HG03159 (cell line): Measurements from ENCODE around the gene KIAA1958.

Source experiments
- ATAC-seq: cut with Tn5 transposase; IDR thresholded peaks from one replicate; pipeline ENCODE4 v1.9.1; 2021; ENCODE audit warnings: mild to moderate bottlenecking, moderate library complexity; ENCODE audit not compliant: unreplicated experiment

KIAA1958 gene

GRCh38 chr9:112553256-112553826, 66.7 kb downstream of the KIAA1958 start:
- ATAC-seq, result no peak

DNA sequence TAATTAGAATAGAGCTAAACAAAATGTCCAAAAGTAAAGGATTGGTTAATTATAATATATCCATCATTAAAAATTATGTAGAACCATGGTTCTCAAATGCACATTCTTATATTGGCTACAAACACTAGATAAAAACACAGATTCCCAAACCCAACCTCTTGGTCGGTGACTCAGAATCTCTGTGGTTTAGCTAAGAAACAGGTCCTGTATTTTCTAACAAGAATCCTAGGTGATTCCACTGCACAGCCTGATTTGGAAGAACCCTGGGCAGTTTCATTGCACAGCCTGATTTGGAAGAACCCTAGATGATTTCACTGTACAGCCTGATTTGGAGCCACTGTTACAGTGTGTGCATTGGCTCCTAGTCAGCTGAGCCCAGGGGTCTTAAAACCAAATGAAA, 67.9 kb downstream of the KIAA1958 start:
- no peak for ATAC-seq

- no peak for ATAC-seq
These were observed 68.5 kb downstream of the KIAA1958 start for GRCh38 chr9:112555101-112555643.

GRCh38 chr9:112555844-112556482, 69.3 kb downstream of the KIAA1958 start:
- no peak for ATAC-seq

- no peak for ATAC-seq
These were observed 70.1 kb downstream of the KIAA1958 start for GRCh38 chr9:112556497-112557442.

- ATAC-seq, result no peak
These were observed 71.8 kb downstream of the KIAA1958 start for GRCh38 chr9:112558476-112558875.

DNA sequence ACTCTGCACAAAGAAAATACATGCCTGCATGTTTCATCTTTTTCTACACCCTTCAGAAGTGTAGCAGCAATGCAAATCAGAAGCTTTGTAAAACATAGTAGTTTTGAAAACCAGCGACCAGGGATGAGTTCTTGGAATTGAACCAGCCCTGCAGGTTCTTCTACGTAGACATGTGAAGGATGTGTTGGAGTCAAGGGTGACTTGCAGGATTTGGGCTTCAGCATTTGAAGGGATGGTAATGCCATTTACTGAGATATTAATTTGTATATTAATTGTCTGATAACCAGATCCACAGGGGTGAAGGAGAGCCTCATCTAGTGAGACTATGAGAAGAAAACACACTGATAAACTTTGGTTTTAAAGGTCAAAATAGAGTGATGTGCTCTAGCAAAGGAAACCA, 72.4 kb downstream of the KIAA1958 start:
- ATAC-seq, result no peak

DNA sequence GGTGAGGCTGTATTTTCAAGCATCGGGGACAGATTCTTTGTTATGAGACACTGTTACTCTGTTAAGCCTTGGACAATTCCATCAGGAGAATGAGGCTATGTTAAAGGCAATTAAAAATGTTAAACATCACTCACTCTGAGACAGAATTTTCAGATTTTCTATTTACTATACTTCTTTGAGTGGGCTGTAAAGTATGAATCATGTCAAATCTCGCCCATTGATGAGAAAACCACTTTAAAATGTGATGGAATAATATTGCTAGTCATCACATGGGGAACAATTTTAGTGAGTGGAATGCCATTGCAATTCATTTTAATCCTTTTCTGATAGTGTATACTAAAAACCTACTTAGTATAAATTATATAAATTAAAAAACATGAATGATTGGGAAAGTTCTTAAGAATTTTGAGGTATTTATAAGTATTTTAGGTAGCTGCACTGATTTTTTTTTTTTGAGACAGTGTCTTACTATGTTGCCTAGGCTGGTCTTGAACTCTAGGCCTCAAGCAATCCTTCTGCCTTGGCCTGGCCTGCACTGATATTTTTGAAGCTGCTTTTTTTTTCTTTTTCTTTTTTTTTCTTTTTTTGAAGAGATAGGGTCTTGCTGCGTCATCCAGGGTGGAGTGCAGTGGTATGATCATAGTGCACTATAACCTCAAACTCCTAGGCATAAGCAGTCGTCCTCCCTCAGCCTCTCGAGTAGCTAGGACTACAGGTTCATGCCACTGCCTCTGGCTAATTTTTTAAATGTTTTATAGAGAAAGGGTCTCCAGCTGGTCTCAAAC, 73.2 kb downstream of the KIAA1958 start:
- no peak for ATAC-seq

DNA sequence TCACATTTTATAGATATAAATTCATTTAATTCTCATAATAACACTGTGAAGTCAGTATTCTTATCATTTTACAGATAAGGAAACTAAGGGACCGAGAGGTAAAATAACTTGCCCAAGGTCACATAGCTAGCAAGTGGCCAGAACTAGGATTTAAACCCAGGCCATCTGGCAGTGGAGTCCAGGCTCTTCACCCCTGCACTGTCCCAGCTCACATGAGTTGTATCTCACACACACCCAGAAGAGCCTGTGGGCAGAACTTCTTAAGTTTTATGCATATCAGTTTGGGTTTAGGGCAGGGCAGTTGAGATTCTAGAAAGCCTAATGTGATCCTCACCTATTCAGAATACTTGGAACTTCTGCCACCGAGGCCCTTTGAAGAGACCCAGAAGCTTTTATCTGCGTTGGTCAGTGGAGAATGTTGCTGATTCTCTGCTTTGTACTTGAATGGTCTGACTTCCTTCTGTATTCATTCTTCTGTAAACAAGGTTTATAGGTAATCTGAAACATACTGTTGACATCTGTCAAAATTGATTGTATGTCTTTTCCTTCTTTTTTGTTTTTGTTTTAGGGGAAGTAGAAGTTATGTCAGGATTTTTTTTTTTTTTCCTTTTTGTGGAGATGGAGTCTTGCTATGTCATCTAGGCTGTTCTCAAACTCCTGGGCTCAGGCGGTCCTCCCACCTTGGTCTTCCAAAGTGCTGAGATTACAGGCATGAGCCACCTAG, 75.8 kb downstream of the KIAA1958 start:
- no peak for ATAC-seq

DNA sequence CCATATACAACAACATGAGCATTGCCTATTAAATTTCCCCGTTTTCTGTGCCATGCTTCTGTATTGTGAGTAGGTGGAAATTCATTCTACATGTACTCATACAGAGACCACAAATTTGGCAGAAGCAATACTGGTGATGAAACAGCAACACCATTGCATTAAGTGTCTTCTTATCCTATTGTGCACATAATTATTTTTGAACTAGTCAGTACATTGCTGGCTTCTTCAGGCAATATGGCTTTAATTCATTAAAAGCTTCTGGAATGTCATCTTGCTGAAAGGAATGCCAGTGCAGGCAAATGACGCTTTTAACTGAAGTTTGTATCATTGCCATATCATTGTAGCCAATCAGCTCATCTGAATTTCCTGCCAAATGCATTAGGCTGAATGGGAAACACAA, 82.6 kb downstream of the KIAA1958 start:
- ATAC-seq, result no peak

- ATAC-seq, result no peak
These were observed 84.1 kb downstream of the KIAA1958 start for GRCh38 chr9:112570671-112571167.

DNA sequence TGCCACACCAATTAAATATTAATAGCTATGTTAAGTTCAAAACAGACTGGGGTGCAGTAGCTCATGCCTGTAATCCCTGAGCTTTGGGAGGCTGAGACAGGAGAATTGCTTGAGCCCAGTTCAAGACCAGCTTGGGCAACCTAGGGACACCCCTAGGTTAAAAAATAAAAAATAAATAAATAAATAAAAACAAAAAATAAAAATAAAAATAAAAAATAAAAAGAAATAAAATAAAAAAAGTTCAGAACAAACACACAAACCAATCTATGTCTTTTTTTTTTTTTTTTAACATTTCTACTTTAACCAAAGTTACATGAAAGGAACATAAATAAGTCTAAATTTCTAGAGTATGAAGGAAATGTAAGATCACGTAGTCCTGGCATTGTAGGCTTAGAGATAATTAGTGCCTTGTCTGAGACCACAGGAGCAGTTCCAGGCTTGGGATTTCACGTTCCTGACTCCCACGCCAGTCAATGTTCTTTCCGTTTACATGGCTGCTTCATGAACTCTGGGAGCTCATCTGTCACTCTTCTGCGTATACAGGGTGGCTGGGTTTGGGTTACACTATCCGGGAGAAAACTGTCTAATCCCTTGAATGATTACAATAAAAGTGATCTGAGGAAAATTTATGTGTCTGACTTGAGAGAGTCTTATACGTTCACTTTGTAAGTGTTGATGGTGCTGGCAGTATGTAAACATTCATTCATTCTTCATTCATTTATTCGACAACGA, 85.2 kb downstream of the KIAA1958 start:
- no peak for ATAC-seq

GRCh38 chr9:112572416-112572815, 85.8 kb downstream of the KIAA1958 start:
- ATAC-seq, result no peak

DNA sequence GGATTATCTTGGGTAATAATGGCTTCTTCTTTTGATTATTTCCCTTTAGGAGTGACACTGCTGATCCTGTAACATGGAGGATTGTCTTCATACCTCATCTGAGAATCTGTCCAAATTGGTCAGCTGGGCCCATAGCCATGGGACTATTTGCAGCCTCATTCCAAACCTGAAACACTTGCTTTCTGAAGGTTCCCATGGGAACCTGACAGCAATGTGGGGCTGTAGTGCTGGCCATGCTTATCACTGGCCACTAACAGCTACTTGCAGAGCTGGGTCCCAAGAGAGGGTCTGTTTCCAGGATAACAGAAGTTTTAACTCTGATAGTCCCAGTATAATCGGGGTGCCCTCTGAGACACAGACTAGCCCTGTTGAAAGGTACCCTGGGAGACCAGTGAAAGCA, 87.4 kb downstream of the KIAA1958 start:
- ATAC-seq, result no peak

GRCh38 chr9:112575107-112575506, 88.5 kb downstream of the KIAA1958 start:
- ATAC-seq, result no peak

- no peak for ATAC-seq
These were observed 95.0 kb downstream of the KIAA1958 start for GRCh38 chr9:112581469-112582176.

DNA sequence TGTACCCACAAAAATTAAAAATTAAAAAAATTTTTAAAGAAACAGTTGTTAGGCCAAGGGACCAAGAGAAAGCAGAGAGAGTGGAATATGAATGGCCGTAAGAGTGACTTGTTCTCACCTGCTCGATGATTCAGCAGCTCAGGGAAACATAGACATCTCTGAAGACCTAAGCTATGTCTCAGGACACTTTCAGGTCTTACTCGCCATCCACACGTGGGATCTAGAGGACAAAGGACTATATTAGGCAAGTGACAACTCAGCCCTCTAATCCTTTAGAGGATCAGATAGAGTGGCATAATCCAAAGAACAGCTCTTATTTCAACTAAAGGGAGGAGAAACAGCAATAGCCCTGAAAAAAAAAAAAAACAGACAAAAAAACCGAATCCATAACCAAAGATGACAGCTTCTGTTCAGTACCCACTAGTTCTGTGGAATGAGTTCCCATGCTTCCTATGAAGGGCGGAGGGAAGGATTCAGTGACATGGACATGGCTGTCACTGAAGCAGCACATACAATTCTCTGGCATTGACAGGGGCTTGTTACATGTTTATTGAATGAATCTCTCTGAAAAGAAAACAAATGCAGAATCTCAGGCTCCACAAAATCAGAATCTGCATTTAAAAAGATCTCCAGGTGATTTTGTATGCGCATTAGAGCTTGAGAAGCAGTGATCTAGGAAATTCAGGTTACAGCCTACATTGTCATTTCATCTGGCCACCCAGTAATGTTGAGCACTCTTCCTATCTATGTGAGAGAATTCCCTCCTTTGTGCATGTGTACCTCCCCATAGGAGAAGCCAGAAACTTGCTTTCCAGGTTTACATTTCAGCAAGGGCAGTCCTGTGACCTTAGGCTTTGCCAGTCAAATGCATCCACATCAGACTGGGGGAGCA, 96.0 kb downstream of the KIAA1958 start:
- no peak for ATAC-seq
